Measurements from ENCODE around the gene MEF2A.

GRCh38 chr15:99594916-99595315 lies 29.1 kb downstream of the MEF2A start:
- TF ChIP-seq, protein P1, sequence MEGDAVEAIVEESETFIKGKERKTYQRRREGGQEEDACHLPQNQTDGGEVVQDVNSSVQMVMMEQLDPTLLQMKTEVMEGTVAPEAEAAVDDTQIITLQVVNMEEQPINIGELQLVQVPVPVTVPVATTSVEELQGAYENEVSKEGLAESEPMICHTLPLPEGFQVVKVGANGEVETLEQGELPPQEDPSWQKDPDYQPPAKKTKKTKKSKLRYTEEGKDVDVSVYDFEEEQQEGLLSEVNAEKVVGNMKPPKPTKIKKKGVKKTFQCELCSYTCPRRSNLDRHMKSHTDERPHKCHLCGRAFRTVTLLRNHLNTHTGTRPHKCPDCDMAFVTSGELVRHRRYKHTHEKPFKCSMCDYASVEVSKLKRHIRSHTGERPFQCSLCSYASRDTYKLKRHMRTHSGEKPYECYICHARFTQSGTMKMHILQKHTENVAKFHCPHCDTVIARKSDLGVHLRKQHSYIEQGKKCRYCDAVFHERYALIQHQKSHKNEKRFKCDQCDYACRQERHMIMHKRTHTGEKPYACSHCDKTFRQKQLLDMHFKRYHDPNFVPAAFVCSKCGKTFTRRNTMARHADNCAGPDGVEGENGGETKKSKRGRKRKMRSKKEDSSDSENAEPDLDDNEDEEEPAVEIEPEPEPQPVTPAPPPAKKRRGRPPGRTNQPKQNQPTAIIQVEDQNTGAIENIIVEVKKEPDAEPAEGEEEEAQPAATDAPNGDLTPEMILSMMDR (IDR thresholded peaks at IDR 0.05 in 2 of 3, conservative IDR thresholded peaks at IDR 0.05 in 1 of 3; ENCODE audit: borderline replicate concordance in 1 of 3, insufficient read depth in 1 of 3, low read depth in 2 of 3, low read length in 2 of 3): no peak
- no peak for TF ChIP-seq CEBPB (IDR thresholded peaks at IDR 0.05; ENCODE audit: low read depth)
- no peak for TF ChIP-seq RAD21 (IDR thresholded peaks at IDR 0.05; ENCODE audit: low read depth)
